NCI-H187 (cell line): ENCODE data around the gene APOBR.
"Not testable (repeated sequence)": the region's sequence is repeated elsewhere in the genome, so short reads cannot be mapped to it uniquely, and the experiment has no call there.

Source experiments
- DNase-seq, 2 experiments: peaks; one replicate each; lab custom pipeline; 2025; lab: John Stamatoyannopoulos, UW

APOBR gene

GRCh38 chr16:28499854-28500253, 5.4 kb downstream of the APOBR start:
- no peak for DNase-seq

- not testable (repeated sequence) for DNase-seq
These were observed 6.2 kb downstream of the APOBR start for GRCh38 chr16:28500476-28501180.

- no peak for DNase-seq
These were observed 7.1 kb downstream of the APOBR start for GRCh38 chr16:28501258-28502232.

- DNase-seq = no peak
These were observed 7.8 kb downstream of the APOBR start for GRCh38 chr16:28502290-28502689.

GRCh38 chr16:28503470-28504259, 9.2 kb downstream of the APOBR start:
- no peak for DNase-seq

GRCh38 chr16:28504707-28505404, 10.4 kb downstream of the APOBR start:
- DNase-seq = no peak

- no peak for DNase-seq
These were observed 11.2 kb downstream of the APOBR start for GRCh38 chr16:28505489-28506137.

- DNase-seq = no peak
These were observed 16.6 kb downstream of the APOBR start for GRCh38 chr16:28511031-28511430.

- DNase-seq = no peak
These were observed 17.7 kb downstream of the APOBR start for GRCh38 chr16:28511801-28512789.

- no peak for DNase-seq
These were observed 19.2 kb downstream of the APOBR start for GRCh38 chr16:28513484-28514181.

GRCh38 chr16:28514246-28514645, 19.8 kb downstream of the APOBR start:
- no peak for DNase-seq

GRCh38 chr16:28520672-28521071, 26.2 kb downstream of the APOBR start:
- no peak for DNase-seq

- no peak for DNase-seq
These were observed 27.0 kb downstream of the APOBR start for GRCh38 chr16:28521436-28521835.

GRCh38 chr16:28522792-28523191, 28.3 kb downstream of the APOBR start:
- no peak for DNase-seq

GRCh38 chr16:28524681-28525171, 30.3 kb downstream of the APOBR start:
- DNase-seq = no peak

- DNase-seq = no peak
These were observed 32.0 kb downstream of the APOBR start for GRCh38 chr16:28526201-28527099.

- not testable (repeated sequence) for DNase-seq
These were observed 32.8 kb downstream of the APOBR start for GRCh38 chr16:28527100-28527785.
